Loucy (cell line): Measurements from ENCODE around the gene RHBDD2.

Source experiments
- CTCF ChIP-seq: fragments of 200-600 bp; sonication (generic); conservative IDR thresholded peaks from 2 replicates; pipeline ENCODE4 v1.5.1; 2014; ENCODE audit warnings: mild to moderate bottlenecking, antibody characterized with exemption, low read length
- EZH2phosphoT487 ChIP-seq: fragments of 200-600 bp; IDR thresholded peaks from 2 replicates; pipeline ENCODE4 v1.6.1; 2018; ENCODE audit warnings: antibody characterized with exemption, mild to moderate bottlenecking, moderate library complexity, borderline replicate concordance

- TF ChIP-seq CTCF, result no peak
- TF ChIP-seq EZH2phosphoT487, result no peak
Observed at GRCh38 chr7:75925717-75926435, 47.0 kb downstream of the RHBDD2 start.
